ENCODE measurements around the gene SDHA. TPM values are rescaled to one million over a fixed set of nuclear protein-coding genes. Genes with fewer than 3 reads are reported as not detected.

Gene SDHA
- total and polyA plus RNA-seq, 2 donors (not counting 1 experiment from before 2014, with no cell fraction given), result 77.2 to 137 TPM

DNA sequence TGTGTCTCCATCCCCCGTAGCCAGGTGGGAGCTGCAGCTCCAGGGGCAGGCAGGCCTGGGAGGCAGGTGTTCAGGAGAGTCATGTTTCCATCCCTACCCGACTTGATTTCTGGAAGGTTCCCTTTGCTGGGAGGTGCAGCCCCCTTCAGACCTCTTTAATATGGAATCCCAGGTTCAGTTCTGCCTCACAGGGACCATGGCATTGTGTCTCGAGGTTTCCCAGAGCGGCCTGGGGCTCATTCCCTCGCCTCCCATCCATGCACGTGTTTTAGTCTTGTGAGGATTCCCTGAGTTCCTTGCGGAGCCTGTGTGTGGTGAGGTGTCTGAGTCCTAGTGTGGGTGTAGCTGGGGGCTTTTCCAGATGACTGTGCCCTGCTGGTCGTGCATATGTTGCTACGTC, 86.9 kb downstream of the SDHA start:
- intact Hi-C loops (cut with micrococcal nuclease), result no loop called here
- Histone ChIP-seq H3K4me3 (ENCODE audit: control extremely low read depth in 1 of 5, extremely low read depth in 1 of 5, insufficient read depth in 1 of 5, low read depth in 2 of 5, low read length in 4 of 5) (no peak overlapping the region), H3K79me2 (ENCODE audit: control insufficient read depth, insufficient read depth, low read length) (peaks cover 60% of the 10 kb centered on the region), H3K9ac (ENCODE audit: low read length) (no peak overlapping the region), H3K36me3 (replicated peaks in 1 of 2; ENCODE audit: control extremely low read depth in 1 of 2, control insufficient read depth in 1 of 2, extremely low read depth in 1 of 2, insufficient read depth in 2 of 2, low read length in 1 of 2) (peaks cover 0 to 39% of the 10 kb centered on the region in 2 experiments), H3K4me1 (ENCODE audit: control insufficient read depth in 2 of 2, insufficient read depth in 2 of 2, low read length in 2 of 2) (no peaks in the 10 kb centered on the region), H3K27me3 (replicated peaks in 1 of 4; ENCODE audit: control extremely low read depth in 1 of 4, control insufficient read depth in 3 of 4, insufficient read depth in 4 of 4, low read length in 3 of 4) (no peaks in the 10 kb centered on the region), H2AFZ (ENCODE audit: insufficient read depth, low read depth, low read length, poor library complexity, severe bottlenecking) (no peak overlapping the region), H4K20me1 (ENCODE audit: control insufficient read depth, insufficient read depth, low read length, poor library complexity, severe bottlenecking) (peaks cover 71% of the 10 kb centered on the region), H3K27ac (ENCODE audit: low read length in 2 of 2) (no peak overlapping the region), H3K4me2 (replicated peaks; ENCODE audit: low read depth, low read length, poor library complexity, severe bottlenecking) (no peak overlapping the region), H3K9me3 (ENCODE audit: control extremely low read depth in 1 of 3, control insufficient read depth in 2 of 3, insufficient read depth in 1 of 3, low read length in 2 of 3) (no peaks in the 10 kb centered on the region)
- H3K9me3 Mint-ChIP-seq (ENCODE audit: insufficient read depth), result no peaks in the 10 kb centered on the region
- no peaks in the 10 kb centered on the region for H3K27me3 Mint-ChIP-seq
- no peak overlapping the region for H3K4me3 Mint-ChIP-seq
- ChIA-PET POLR2A (no interaction called here), CTCF (no interaction called here)
- peaks cover 14% of the 10 kb centered on the region for H3K4me1 Mint-ChIP-seq
- H3K27ac Mint-ChIP-seq, result no peak overlapping the region
- DNase-seq (no peak), ATAC-seq (ENCODE audit: low read depth) (no peak)
- TF ChIP-seq EZH2 (IDR thresholded peaks at IDR 0.05; ENCODE audit: borderline replicate concordance, insufficient read depth, low read depth, low read length, poor library complexity, severe bottlenecking), result no peak
- TF ChIP-seq, protein P1, sequence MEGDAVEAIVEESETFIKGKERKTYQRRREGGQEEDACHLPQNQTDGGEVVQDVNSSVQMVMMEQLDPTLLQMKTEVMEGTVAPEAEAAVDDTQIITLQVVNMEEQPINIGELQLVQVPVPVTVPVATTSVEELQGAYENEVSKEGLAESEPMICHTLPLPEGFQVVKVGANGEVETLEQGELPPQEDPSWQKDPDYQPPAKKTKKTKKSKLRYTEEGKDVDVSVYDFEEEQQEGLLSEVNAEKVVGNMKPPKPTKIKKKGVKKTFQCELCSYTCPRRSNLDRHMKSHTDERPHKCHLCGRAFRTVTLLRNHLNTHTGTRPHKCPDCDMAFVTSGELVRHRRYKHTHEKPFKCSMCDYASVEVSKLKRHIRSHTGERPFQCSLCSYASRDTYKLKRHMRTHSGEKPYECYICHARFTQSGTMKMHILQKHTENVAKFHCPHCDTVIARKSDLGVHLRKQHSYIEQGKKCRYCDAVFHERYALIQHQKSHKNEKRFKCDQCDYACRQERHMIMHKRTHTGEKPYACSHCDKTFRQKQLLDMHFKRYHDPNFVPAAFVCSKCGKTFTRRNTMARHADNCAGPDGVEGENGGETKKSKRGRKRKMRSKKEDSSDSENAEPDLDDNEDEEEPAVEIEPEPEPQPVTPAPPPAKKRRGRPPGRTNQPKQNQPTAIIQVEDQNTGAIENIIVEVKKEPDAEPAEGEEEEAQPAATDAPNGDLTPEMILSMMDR (IDR thresholded peaks at IDR 0.05), result no peak
- 95% methylated on average over 9 of the region's 9 CpGs for WGBS (ENCODE audit: insufficient coverage)

DNA sequence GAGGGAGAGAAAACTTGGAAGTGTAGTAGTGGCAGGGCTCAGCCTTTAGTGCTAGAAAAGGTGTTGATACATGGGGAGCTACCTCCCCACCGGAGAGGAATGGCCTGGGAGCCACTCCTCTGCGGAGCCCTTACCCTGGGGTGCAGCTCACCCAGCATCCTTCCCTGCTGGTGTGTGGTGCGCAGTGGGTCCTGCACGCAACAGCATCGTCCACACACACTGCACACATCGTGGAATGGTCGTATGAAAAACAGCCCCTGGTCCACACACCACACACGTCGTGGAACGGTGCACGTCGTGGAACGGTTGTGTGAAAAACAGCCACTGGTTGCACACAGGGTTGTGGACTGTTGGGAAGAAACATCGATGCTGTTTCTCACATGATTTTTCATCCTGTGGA, 87.3 kb downstream of the SDHA start:
- Histone ChIP-seq H3K79me2 (ENCODE audit: control insufficient read depth, insufficient read depth, low read length) (peaks cover 60% of the 10 kb centered on the region), H3K36me3 (replicated peaks in 1 of 2; ENCODE audit: control extremely low read depth in 1 of 2, control insufficient read depth in 1 of 2, extremely low read depth in 1 of 2, insufficient read depth in 2 of 2, low read length in 1 of 2) (peaks cover 0 to 43% of the 10 kb centered on the region in 2 experiments), H3K27ac (ENCODE audit: low read length in 2 of 2) (no peak overlapping the region), H4K20me1 (ENCODE audit: control insufficient read depth, insufficient read depth, low read length, poor library complexity, severe bottlenecking) (peaks cover 75% of the 10 kb centered on the region), H3K4me2 (replicated peaks; ENCODE audit: low read depth, low read length, poor library complexity, severe bottlenecking) (no peak overlapping the region), H3K27me3 (replicated peaks in 1 of 4; ENCODE audit: control extremely low read depth in 1 of 4, control insufficient read depth in 3 of 4, insufficient read depth in 4 of 4, low read length in 3 of 4) (no peaks in the 10 kb centered on the region), H3K9ac (ENCODE audit: low read length) (no peak overlapping the region), H3K4me1 (ENCODE audit: control insufficient read depth in 2 of 2, insufficient read depth in 2 of 2, low read length in 2 of 2) (no peaks in the 10 kb centered on the region), H3K9me3 (ENCODE audit: control extremely low read depth in 1 of 3, control insufficient read depth in 2 of 3, insufficient read depth in 1 of 3, low read length in 2 of 3) (no peaks in the 10 kb centered on the region), H2AFZ (ENCODE audit: insufficient read depth, low read depth, low read length, poor library complexity, severe bottlenecking) (no peak overlapping the region), H3K4me3 (ENCODE audit: control extremely low read depth in 1 of 5, extremely low read depth in 1 of 5, insufficient read depth in 1 of 5, low read depth in 2 of 5, low read length in 4 of 5) (no peak overlapping the region)
- Mint-ChIP-seq H3K4me3 (no peak overlapping the region), H3K9me3 (ENCODE audit: insufficient read depth) (no peaks in the 10 kb centered on the region), H3K4me1 (peaks cover 14% of the 10 kb centered on the region), H3K27me3 (no peaks in the 10 kb centered on the region), H3K27ac (no peak overlapping the region)
- no peak for DNase-seq
- ChIA-PET CTCF (no interaction called here), POLR2A (no interaction called here)
- 97% methylated on average over 7 of the region's 14 CpGs for WGBS (ENCODE audit: insufficient coverage)
- intact Hi-C loops (cut with micrococcal nuclease), result no loop called here
- TF ChIP-seq EZH2 (IDR thresholded peaks at IDR 0.05; ENCODE audit: borderline replicate concordance, insufficient read depth, low read depth, low read length, poor library complexity, severe bottlenecking), result no peak
- TF ChIP-seq, protein P1 (IDR thresholded peaks at IDR 0.05), result no peak
- no peak for ATAC-seq (ENCODE audit: low read depth)

All from B cell (primary cell).